Vagina (tissue), 2 donors: ENCODE data around the gene IGSF3.
"Not testable (repeated sequence)": the region's sequence is repeated elsewhere in the genome, so short reads cannot be mapped to it uniquely, and the experiment has no call there.

Experiments
- POLR2A ChIP-seq, 2 donors: fragments of 450-650 bp; IDR thresholded peaks; one replicate each; pipeline ENCODE4 v1.6.1; 2017; ENCODE audit warnings: antibody characterized with exemption in 2 of 2, mild to moderate bottlenecking in 2 of 2, moderate library complexity in 2 of 2
- POLR2AphosphoS5 ChIP-seq, 2 donors: sonication (generic); formaldehyde crosslinking; IDR thresholded peaks; one replicate each; pipeline ENCODE4 v1.9.0; 2017; ENCODE audit warnings: antibody characterized with exemption in 2 of 2, mild to moderate bottlenecking in 2 of 2, low read depth in 1 of 2; ENCODE audit not compliant: insufficient read depth in 1 of 2

GRCh38 chr1:116631554-116631953 is 36.0 kb downstream of the IGSF3 start:
- TF ChIP-seq POLR2A (IDR thresholded peaks at IDR 0.05); POLR2AphosphoS5 (IDR thresholded peaks at IDR 0.05; ENCODE audit: insufficient read depth in 1 of 2, low read depth in 1 of 2): not testable (repeated sequence)
